Stimulated activated CD4-positive, alpha-beta T cell treated with anti-CD3 and anti-CD28 coated beads, Interleukin-12 subunit alpha, Interleukin-12 subunit beta, amount 100 ng/mL, for 4 hours (primary cell): ENCODE results near the gene PLEKHF1.

Source experiments
- DNase-seq: peaks from one replicate; pipeline ENCODE4 v3.0.0-alpha.2; 2020

Gene PLEKHF1

DNA sequence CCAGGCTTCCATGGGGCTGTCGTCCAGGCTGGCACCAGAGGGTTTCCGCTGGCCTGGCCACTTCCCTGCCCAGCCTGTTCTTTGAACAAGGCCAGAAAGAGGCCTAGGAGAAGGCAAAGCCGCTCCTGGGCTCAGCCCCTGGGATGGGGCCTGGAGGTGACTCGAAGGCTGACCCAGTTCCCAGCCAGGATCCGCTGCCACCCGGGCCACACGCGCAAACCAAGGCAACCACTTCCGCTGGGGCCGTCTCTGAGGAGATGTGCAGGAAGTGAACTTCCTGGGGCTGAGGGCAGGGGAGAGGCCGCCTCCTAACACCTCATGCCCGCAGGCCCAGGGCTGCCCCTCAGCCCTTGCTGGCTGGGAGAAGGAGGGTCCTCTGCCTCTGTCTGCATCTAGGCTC is 15.2 kb downstream of the PLEKHF1 start:
- peak; percentile 71 for DNase-seq

DNA sequence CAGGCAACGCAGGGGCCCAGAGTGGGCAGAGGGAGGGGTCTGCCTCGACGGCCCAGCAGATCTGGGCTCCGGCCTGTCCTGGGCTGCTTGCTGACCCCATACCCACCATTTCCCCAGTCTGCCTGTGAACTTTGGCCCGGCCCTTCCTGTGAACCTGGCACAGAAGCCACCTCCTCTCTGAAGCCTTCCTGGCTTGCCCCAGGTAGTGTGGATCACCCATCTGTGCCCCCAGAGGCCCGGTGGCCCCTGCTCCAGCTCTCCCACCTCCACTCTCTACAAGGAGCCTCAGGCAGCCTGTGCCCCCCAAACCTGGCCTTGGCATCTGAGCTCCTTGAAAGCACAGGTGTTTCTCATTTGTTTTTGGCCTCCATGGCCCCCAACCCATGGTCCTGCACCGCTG is 15.7 kb downstream of the PLEKHF1 start:
- no peak for DNase-seq

- DNase-seq, result no peak
Observed at GRCh38 chr19:29681422-29682235, 16.4 kb downstream of the PLEKHF1 start.

GRCh38 chr19:29682236-29682895 is 17.1 kb downstream of the PLEKHF1 start:
- no peak for DNase-seq

DNA sequence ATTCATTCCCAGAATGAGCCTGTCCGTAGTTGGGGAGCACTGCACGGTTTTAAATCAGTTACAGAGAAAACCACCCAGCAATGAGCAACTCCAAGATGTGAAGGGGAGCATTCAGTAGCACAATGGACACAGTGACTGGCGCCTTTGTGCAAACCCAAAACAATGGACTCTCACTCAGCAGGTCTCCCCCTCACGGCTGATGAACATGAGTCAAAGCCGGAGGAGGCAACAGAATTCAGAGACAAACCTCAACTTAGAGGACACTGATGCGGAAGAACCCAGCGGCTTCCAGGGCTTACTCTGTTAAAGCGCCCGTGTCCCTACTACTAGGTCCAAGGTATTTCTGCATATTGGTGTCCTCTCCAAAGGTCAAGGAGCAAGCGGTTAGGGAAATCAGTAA is 17.7 kb downstream of the PLEKHF1 start:
- no peak for DNase-seq

- no peak for DNase-seq
Observed at GRCh38 chr19:29685326-29685725, 20.1 kb downstream of the PLEKHF1 start.

DNA sequence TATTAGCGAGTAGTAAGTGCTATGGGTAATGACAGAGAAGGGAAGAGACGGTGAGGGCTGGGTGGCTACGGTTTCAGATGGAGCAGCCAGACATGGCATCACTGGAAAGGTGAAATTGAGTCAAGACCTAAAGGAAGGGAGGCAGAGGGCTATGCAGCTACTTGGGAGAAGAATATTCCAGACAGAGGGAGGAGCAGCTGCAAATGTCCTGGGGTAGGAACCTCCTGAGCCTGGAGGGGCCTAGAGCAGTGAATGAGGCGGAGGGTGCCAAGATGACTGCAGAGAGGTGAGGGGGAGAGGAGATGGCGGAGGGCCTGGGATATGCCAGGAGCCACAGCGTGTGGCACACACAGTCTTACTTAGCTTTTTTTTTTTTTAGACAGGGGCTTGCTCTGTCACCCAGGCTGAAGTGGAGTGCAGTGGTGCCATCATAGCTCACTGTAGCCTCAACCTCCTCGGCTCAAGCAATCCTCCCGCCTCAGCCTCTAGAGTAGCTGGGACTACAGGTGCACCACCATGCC is 21.1 kb downstream of the PLEKHF1 start:
- DNase-seq, result no peak

GRCh38 chr19:29687244-29687896 is 22.1 kb downstream of the PLEKHF1 start:
- no peak for DNase-seq

DNA sequence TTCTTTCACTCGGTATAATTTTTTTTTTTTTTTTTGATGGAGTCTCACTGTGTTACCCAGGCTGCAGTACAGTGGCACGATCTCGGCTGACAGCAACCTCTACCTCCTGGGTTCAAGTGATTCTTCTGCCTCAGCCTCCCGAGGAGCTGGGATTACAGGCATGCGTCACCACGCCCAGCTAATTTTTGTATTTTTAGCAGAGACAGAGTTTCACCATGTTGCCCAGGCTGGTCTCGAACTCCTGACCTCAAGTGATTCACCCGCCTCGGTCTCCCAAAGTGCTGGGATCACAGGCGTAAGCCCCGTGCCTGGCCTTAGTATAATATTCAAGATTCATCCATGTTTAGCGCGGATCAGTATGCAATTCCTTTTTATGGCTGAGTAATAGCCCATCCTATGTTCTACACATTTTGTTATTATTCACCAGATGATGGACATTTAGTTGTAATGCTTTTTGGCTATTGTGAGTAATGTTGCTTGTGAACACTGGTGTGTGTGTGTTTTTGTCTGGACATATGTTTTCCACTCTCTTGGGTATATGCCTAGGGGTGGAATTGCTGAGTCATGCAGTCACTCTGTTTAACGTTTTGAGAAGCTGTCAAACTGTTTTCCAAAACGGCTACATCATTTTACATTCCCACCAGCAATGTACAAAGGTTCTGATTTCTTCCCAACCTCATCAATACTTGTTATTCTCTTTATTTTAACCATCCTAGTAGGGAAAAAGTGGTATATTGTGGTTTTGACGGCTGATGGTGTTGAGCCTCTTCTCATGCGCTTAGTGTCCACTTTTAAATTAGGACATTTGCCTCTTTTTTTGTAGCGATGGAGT is 22.9 kb downstream of the PLEKHF1 start:
- DNase-seq, result no peak

DNA sequence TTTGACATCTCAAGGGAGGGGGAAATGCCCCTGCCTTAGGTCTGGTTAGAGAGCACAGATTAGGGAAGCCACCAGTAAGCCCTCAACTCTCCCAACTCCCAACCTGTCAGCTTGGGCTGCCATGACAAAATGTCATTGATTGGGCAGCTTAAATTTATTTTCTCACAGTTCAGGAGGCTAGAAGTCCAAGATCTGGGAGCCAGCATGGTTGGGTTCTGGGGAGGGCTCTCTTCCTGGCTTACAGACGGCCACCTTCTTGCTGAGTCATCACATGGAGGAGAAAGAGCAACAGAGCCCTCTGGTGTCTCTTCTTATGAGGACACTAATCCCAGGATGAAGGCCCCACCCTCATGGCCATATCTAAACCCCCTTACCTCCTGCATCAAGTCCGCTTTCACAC is 25.6 kb downstream of the PLEKHF1 start:
- peak; percentile 30 for DNase-seq

GRCh38 chr19:29694161-29694560 is 28.9 kb downstream of the PLEKHF1 start:
- DNase-seq, result no peak

DNA sequence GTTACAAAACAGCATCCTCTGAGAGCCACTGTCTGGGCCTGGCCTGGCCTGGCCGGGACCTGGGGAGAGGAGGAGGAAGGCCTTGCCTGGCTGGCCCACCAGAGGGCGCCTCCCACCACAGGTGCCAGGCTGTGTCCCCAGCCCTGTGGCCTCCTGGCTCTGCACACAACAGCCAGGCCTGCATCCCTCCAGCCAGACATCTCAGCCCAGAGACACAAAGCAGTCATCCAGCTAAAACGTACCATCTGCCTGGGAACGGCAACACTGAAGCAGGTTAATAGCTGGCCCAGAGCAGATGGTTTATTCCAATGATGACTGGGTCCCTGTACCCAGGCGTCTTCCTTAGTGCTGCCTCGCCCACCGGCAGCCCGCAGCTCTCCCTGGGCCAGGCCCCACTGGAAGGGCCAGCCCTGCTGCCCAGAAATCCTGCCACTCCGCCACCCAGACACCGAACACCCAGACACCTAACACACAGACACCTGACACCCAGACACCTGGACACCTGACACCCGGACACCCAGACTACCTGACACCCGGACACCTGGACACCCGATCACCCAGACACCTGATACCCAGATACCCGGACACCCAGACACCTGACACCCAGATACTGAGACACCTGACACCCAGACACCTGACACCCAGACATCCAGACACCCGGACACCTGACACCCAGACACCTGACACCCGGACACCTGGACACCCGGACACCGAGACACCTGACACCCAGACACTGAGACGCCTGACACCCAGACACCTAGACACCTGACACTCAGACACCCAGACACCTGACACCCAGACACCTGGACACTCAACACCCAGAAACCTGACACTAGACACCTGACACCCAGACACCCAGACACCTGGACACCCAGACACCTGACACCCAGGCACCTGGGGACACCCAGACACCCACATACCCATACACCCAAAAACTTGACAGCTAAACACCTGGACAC is 29.7 kb downstream of the PLEKHF1 start:
- peak; percentile 81 for DNase-seq

- no peak for DNase-seq
Observed at GRCh38 chr19:29695765-29696564, 30.7 kb downstream of the PLEKHF1 start.

DNA sequence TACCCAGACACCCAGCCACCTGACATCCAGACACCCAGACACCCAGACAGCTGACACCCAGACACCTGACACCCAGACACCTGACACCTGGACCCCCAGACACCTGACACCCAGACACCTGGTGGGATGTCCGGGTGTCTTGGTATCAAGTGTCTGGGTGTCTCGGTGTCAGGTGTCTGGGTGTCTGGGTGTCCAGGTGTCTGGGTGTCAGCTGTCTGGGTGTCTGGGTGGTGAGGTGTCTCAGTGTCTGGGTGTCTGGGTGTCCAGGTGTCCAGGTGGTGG is 31.2 kb downstream of the PLEKHF1 start:
- no peak for DNase-seq

- no peak for DNase-seq
Observed at GRCh38 chr19:29697523-29698261, 32.4 kb downstream of the PLEKHF1 start.

DNA sequence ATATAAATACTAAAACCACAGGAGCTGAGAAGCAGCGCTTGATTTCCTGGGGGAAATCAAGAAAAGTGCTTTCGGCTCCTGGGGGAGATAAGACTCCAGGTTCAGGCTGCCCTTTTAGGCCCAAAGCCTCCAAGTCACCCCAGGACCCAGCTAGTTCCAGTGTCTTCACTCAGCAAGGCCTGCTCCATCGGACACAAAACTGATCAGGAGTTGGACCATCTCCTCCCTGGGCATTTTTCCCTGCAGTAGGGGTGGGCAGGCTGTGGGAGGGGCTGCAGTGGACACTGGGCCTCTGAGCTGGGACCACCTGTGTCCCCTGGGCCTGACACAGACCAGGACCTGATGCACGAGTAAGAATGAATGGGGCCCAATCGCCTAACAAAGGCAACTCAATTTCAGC is 34.6 kb downstream of the PLEKHF1 start:
- no peak for DNase-seq

DNA sequence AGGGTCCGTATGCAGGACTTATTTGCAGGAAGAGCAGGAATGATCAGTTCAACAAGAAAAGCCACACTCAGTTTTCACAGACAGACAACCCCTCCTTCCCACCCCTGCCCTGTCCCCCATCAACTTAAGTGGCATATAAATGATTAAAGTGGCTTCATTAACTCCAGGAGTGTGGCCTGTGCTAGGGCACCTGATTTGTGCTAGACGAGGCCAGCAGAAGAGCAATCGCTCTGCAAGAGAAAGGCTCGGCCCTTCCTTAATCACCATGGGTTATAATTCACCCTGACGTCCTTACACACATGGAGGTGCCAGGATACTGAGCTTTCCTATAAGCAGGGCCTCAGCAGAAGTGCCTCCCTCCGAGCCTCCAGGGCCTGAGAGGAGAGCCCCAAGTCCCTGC is 35.2 kb downstream of the PLEKHF1 start:
- DNase-seq, result no peak

GRCh38 chr19:29702161-29702962 is 37.1 kb downstream of the PLEKHF1 start:
- DNase-seq, result no peak

- no peak for DNase-seq
Observed at GRCh38 chr19:29702963-29703320, 37.7 kb downstream of the PLEKHF1 start.
